ENCODE data around the gene FCAR.

DNA sequence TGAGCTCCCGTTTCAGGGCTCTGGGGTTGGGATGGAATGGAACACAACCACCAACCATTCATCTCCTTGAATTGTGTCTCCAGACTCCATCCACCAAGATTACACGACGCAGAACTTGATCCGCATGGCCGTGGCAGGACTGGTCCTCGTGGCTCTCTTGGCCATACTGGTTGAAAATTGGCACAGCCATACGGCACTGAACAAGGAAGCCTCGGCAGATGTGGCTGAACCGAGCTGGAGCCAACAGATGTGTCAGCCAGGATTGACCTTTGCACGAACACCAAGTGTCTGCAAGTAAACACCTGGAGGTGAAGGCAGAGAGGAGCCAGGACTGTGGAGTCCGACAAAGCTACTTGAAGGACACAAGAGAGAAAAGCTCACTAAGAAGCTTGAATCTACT is 15.5 kb downstream of the FCAR start:
- TF ChIP-seq POLR2A (IDR thresholded peaks at IDR 0.05; ENCODE audit: low read depth, low read length), result no peak
- TF ChIP-seq POLR2AphosphoS5 (IDR thresholded peaks at IDR 0.05; ENCODE audit: low read depth, low read length), result no peak
- TF ChIP-seq TAF1 (IDR thresholded peaks at IDR 0.05; ENCODE audit: low read depth, low read length), result no peak
